ENCODE measurements around the gene C17orf100. TPM values are rescaled to one million over a fixed set of nuclear protein-coding genes. Genes with fewer than 3 reads are reported as not detected.

C17orf100 gene
- polyA plus RNA-seq, 1 experiment: 2.4 TPM

DNA sequence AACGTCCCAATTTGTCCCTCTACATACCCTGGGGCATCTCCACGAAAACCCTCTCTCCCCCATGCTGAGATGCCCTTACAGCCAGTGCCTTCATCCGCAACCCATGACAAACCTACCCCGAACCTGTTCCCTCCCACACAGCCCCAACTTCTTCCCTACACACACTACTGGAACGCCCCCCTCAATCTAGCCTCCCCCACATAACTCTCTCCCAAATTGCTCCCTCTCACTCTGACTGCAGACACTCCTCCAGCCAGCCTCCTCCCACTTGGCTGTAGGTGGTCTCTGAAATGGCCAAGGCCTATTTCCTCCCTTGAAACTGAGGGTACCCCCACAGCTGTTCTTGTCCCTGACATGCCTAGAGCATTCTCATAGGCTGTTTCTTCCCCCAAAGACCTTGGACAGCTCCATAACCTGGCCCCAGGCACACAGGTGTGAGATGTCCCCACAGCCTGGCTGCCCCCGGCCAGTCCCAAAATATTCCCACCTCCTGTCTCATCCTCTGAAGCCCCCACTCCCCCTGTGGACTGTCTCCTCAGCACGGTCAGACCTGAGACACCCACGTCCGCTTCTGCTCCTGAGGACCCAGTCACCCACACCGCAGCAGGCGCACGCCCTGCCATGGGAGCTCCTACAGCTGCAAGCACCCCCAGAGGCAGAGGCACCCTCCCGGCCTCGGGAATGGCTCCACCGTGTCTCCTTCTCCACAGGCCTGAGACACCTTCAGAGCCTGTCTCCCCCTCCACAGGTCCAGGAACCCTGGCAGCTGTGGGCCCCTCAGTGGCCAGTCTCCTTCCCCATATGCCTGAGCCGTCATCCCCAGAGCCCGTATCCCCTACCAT, 14.7 kb upstream of the C17orf100 start:
- CTCF ChIA-PET: interaction anchor here (1.0 kb wide), 1 partner anchor 29 kb away, joined by 3 read pairs; no protein-coding TSS in a partner anchor

DNA sequence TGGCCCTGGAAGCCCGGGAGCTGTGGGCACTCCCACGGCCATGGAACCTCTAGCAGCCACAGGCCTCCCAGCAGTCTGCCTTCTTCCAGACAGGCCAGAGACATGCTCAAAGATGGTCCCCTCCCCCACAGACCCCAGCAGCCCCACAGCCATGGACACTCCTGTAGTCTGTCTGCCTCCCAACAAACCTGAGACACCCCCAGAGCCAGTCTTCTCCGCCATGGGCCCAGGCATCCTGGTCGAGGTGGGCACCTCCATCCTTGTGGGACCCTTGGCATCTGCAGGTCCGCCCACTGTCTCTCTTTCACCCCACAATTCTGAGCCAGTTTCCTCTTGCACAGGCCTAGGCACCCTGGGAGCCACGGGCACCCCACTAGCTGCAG, 14.1 kb upstream of the C17orf100 start:
- TF ChIP-seq, protein P1, sequence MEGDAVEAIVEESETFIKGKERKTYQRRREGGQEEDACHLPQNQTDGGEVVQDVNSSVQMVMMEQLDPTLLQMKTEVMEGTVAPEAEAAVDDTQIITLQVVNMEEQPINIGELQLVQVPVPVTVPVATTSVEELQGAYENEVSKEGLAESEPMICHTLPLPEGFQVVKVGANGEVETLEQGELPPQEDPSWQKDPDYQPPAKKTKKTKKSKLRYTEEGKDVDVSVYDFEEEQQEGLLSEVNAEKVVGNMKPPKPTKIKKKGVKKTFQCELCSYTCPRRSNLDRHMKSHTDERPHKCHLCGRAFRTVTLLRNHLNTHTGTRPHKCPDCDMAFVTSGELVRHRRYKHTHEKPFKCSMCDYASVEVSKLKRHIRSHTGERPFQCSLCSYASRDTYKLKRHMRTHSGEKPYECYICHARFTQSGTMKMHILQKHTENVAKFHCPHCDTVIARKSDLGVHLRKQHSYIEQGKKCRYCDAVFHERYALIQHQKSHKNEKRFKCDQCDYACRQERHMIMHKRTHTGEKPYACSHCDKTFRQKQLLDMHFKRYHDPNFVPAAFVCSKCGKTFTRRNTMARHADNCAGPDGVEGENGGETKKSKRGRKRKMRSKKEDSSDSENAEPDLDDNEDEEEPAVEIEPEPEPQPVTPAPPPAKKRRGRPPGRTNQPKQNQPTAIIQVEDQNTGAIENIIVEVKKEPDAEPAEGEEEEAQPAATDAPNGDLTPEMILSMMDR (IDR thresholded peaks at IDR 0.05; ENCODE audit: insufficient read depth, low read depth, low read length): no peak
- CTCF ChIA-PET: interaction anchor here (1.0 kb wide), 1 partner anchor 28 kb away, joined by 3 read pairs; no protein-coding TSS in a partner anchor
- POLR2A ChIA-PET: no interaction called here

More for the DNA sequence above, 14.7 kb upstream of the C17orf100 start:
- DNase-seq (ENCODE audit: low read depth): no peak
- peaks cover 2% of the 10 kb centered on the region; the same call in 1 of the 2 replicates for H3K36me3 ChIP-seq (ENCODE audit: control insufficient read depth, insufficient read depth, low read length)
- TF ChIP-seq, protein P1 (IDR thresholded peaks at IDR 0.05; ENCODE audit: insufficient read depth, low read depth, low read length): no peak
- no peaks in the 10 kb centered on the region for H3K27me3 ChIP-seq (ENCODE audit: control insufficient read depth, insufficient read depth, low read length)
- H3K4me3 ChIP-seq (ENCODE audit: low read depth, low read length): no peak overlapping the region
- POLR2A ChIA-PET: no interaction called here

DNA sequence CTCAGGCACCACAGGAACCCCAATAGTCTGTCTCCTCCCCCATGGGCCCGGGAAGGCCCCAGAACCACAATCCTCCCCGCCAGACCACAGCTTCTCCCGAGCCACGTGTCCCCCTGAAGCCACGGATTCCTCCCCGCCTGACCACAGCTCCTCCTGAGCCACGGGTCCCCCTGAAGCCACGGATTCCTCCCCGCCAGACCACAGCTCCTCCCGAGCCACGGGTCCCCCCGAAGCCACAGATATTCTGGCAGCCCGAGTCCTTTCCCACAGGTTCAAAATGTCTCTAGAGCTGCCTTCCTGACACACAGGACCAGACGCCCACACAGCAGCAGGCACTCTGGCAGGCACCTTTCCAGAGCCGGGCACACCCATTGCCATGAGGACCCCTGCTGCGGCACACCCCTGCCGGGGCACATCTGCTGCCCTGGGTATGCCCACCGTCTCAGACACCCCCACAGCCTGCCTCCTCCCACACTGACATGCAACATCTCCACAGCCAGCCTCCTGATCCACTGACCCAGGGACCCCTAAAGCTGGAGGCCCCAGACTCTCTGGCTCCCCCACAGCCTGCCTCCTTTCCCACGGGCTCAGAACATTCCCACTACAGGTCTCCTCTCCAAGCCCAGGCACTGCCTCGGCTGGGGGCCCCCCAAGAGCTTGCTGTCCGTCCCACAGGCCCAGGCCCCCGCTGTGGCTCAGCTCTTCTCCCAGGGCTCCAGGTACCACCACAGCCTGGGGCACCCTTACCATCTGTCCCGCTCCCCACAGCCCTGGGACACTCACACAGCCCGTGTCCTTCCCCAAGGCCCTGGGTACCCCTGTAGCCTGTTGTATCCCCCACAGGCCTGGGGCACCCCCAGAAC, 13.3 kb upstream of the C17orf100 start:
- ChIA-PET POLR2A (no interaction called here), CTCF (interaction anchor here (0.7 to 2.7 kb wide), 4 partner anchors 10 to 165 kb away, joined by 3 to 17 read pairs (median 4); no protein-coding TSS in a partner anchor)
- H3K4me3 ChIP-seq (ENCODE audit: low read depth, low read length): peak overlapping the region; percentile 84; the same call in 1 of the 2 replicates

More for the DNA sequence above, 14.1 kb upstream of the C17orf100 start:
- no peaks in the 10 kb centered on the region for H3K36me3 ChIP-seq (ENCODE audit: control insufficient read depth, insufficient read depth, low read length)
- H3K4me3 ChIP-seq (ENCODE audit: low read depth, low read length): no peak overlapping the region
- no peak for DNase-seq (ENCODE audit: low read depth)
- H3K27me3 ChIP-seq (ENCODE audit: control insufficient read depth, insufficient read depth, low read length): no peaks in the 10 kb centered on the region

DNA sequence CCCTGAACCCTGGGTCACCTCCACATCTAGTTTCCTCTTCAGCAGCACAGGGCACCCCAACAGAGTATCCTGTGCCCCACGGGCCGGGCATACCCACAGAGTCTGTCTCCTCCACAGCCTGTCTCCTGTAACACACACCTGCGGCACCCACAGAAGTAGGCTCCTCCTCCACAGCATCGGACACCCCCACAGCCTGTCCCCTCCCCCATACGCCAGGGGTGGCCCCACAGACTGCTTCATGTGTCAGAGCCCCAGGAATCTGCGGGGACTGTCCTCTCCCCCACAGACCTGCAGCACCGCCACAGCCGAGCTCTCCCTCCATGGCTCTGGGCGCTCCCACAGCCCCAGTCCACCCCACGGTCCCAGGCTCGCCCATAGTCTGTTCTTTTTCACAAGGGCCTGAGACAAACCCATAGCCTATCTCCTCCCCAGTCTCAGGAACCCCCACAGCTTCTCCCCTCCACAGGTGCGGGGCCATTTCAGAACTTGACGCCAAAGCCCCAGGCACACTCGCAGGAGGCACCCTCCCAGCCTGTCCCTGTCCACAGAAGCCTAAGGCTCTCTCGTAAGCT, 12.5 kb upstream of the C17orf100 start:
- POLR2A ChIA-PET: no interaction called here
- CTCF ChIA-PET: interaction anchor here (0.7 to 2.7 kb wide), 4 partner anchors 11 to 166 kb away, joined by 3 to 17 read pairs (median 4); no protein-coding TSS in a partner anchor
- TF ChIP-seq, protein P1 (IDR thresholded peaks at IDR 0.05; ENCODE audit: insufficient read depth, low read depth, low read length): no peak
- H3K27me3 ChIP-seq (ENCODE audit: control insufficient read depth, insufficient read depth, low read length): no peaks in the 10 kb centered on the region
- H3K4me3 ChIP-seq (ENCODE audit: low read depth, low read length): peak overlapping the region; percentile 84
- peaks cover 2% of the 10 kb centered on the region for H3K36me3 ChIP-seq (ENCODE audit: control insufficient read depth, insufficient read depth, low read length)
- no peak for DNase-seq (ENCODE audit: low read depth)

More for the DNA sequence above, 13.3 kb upstream of the C17orf100 start:
- Histone ChIP-seq H3K36me3 (ENCODE audit: control insufficient read depth, insufficient read depth, low read length) (no peaks in the 10 kb centered on the region), H3K27me3 (ENCODE audit: control insufficient read depth, insufficient read depth, low read length) (no peaks in the 10 kb centered on the region)
- DNase-seq (ENCODE audit: low read depth): no peak
- TF ChIP-seq, protein P1 (IDR thresholded peaks at IDR 0.05; ENCODE audit: insufficient read depth, low read depth, low read length): no peak
